Stimulated activated naive B cell treated with anti-CD40 and anti-IgM and Interleukin-4, amounts not matched to agents 10 μg/mL and 1 μg/mL and 100 μg/mL, for 72 hours (primary cell): ENCODE results near the gene AGAP1.

ENCODE experiments used
- ATAC-seq, 2 donors: fragments of 150-1000 bp; cut with Tn5 transposase; replicated peaks; 2 replicates each; pipeline ENCODE4 v1.10.0; 2021; ENCODE audit warnings: moderate library complexity in 1 of 2
- DNase-seq: peaks from one replicate; pipeline ENCODE4 v3.0.0; 2021
- H3K27ac Mint-ChIP-seq: one replicate; pipeline ENCODE4 v1.8.0; 2022; ENCODE audit warnings: mild to moderate bottlenecking, mixed read lengths
- H3K27me3 Mint-ChIP-seq, 2 donors: one replicate each; pipeline ENCODE4 v1.8.0; 2022; ENCODE audit warnings: mixed read lengths in 2 of 2
- H3K36me3 Mint-ChIP-seq, 2 donors: one replicate each; pipeline ENCODE4 v1.8.0; 2022; ENCODE audit warnings: mixed read lengths in 2 of 2, mild to moderate bottlenecking in 1 of 2
- H3K4me1 Mint-ChIP-seq, 2 donors: one replicate each; pipeline ENCODE4 v1.8.0; 2022; ENCODE audit warnings: mixed read lengths in 2 of 2, mild to moderate bottlenecking in 1 of 2
- H3K4me3 Mint-ChIP-seq, 2 donors: one replicate each; pipeline ENCODE4 v1.8.0; 2022; ENCODE audit warnings: mild to moderate bottlenecking in 2 of 2, mixed read lengths in 2 of 2, moderate library complexity in 1 of 2
- H3K9me3 Mint-ChIP-seq, 2 donors: one replicate each; pipeline ENCODE4 v1.8.0; 2022; ENCODE audit warnings: mixed read lengths in 2 of 2, mild to moderate bottlenecking in 1 of 2

Gene AGAP1

GRCh38 chr2:235716875-235717496, 223.1 kb downstream of the AGAP1 start:
- Mint-ChIP-seq H3K27ac (no peak overlapping the region), H3K4me1 (no peaks in the 10 kb centered on the region), H3K36me3 (no peaks in the 10 kb centered on the region), H3K4me3 (no peak overlapping the region), H3K27me3 (peaks cover 8 to 17% of the 10 kb centered on the region in 2 donors), H3K9me3 (no peaks in the 10 kb centered on the region)
- ATAC-seq (no peak), DNase-seq (no peak)

- Mint-ChIP-seq H3K27me3 (peaks cover 10 to 17% of the 10 kb centered on the region in 2 donors), H3K4me1 (no peaks in the 10 kb centered on the region), H3K9me3 (no peaks in the 10 kb centered on the region), H3K4me3 (no peak overlapping the region), H3K36me3 (no peaks in the 10 kb centered on the region), H3K27ac (no peak overlapping the region)
- ATAC-seq (no peak), DNase-seq (no peak)
Measured at GRCh38 chr2:235719146-235719942, 225.5 kb downstream of the AGAP1 start.

GRCh38 chr2:235721625-235722024, 227.8 kb downstream of the AGAP1 start:
- no peak for ATAC-seq
- Mint-ChIP-seq H3K27ac (no peak overlapping the region), H3K9me3 (no peaks in the 10 kb centered on the region), H3K4me1 (no peaks in the 10 kb centered on the region), H3K4me3 (no peak overlapping the region), H3K36me3 (no peaks in the 10 kb centered on the region), H3K27me3 (peaks cover 5 to 13% of the 10 kb centered on the region in 2 donors)
- no peak for DNase-seq

- no peak overlapping the region for H3K4me3 Mint-ChIP-seq
- no peak for ATAC-seq
- no peaks in the 10 kb centered on the region for H3K4me1 Mint-ChIP-seq
- no peaks in the 10 kb centered on the region for H3K36me3 Mint-ChIP-seq
- H3K9me3 Mint-ChIP-seq = no peaks in the 10 kb centered on the region
- no peak for DNase-seq
- peaks cover 5 to 13% of the 10 kb centered on the region in 2 donors for H3K27me3 Mint-ChIP-seq
- no peak overlapping the region for H3K27ac Mint-ChIP-seq
Measured at GRCh38 chr2:235722869-235723268, 229.0 kb downstream of the AGAP1 start.

- Mint-ChIP-seq H3K9me3 (no peaks in the 10 kb centered on the region), H3K27me3 (peaks cover 5 to 13% of the 10 kb centered on the region in 2 donors), H3K27ac (no peak overlapping the region), H3K36me3 (no peaks in the 10 kb centered on the region), H3K4me3 (no peak overlapping the region), H3K4me1 (no peaks in the 10 kb centered on the region)
- ATAC-seq (no peak), DNase-seq (no peak)
Measured at GRCh38 chr2:235723371-235723770, 229.5 kb downstream of the AGAP1 start.

GRCh38 chr2:235723811-235724465, 230.1 kb downstream of the AGAP1 start:
- ATAC-seq (no peak), DNase-seq (no peak)
- H3K9me3 Mint-ChIP-seq = no peaks in the 10 kb centered on the region
- no peaks in the 10 kb centered on the region for H3K4me1 Mint-ChIP-seq
- no peak overlapping the region for H3K27ac Mint-ChIP-seq
- no peak overlapping the region for H3K4me3 Mint-ChIP-seq
- peaks cover 9 to 13% of the 10 kb centered on the region in 2 donors for H3K27me3 Mint-ChIP-seq
- H3K36me3 Mint-ChIP-seq = no peaks in the 10 kb centered on the region

GRCh38 chr2:235725016-235725489, 231.2 kb downstream of the AGAP1 start:
- Mint-ChIP-seq H3K4me3 (no peak overlapping the region), H3K4me1 (no peaks in the 10 kb centered on the region), H3K36me3 (no peaks in the 10 kb centered on the region), H3K27me3 (peaks cover 9 to 13% of the 10 kb centered on the region in 2 donors), H3K9me3 (no peaks in the 10 kb centered on the region), H3K27ac (no peak overlapping the region)
- DNase-seq (no peak), ATAC-seq (no peak)

- no peaks in the 10 kb centered on the region for H3K9me3 Mint-ChIP-seq
- no peaks in the 10 kb centered on the region for H3K4me1 Mint-ChIP-seq
- no peak overlapping the region for H3K4me3 Mint-ChIP-seq
- no peaks in the 10 kb centered on the region for H3K36me3 Mint-ChIP-seq
- H3K27me3 Mint-ChIP-seq = peaks cover 9 to 13% of the 10 kb centered on the region in 2 donors
- no peak overlapping the region for H3K27ac Mint-ChIP-seq
- ATAC-seq (no peak), DNase-seq (no peak)
Measured at GRCh38 chr2:235725841-235726240, 232.0 kb downstream of the AGAP1 start.

GRCh38 chr2:235726554-235726953, 232.7 kb downstream of the AGAP1 start:
- ATAC-seq = no peak
- Mint-ChIP-seq H3K36me3 (no peaks in the 10 kb centered on the region), H3K27ac (no peak overlapping the region), H3K4me3 (no peak overlapping the region), H3K27me3 (peaks cover 8 to 9% of the 10 kb centered on the region in 2 donors), H3K9me3 (no peaks in the 10 kb centered on the region), H3K4me1 (no peaks in the 10 kb centered on the region)
- no peak for DNase-seq

- Mint-ChIP-seq H3K36me3 (no peaks in the 10 kb centered on the region), H3K4me1 (no peaks in the 10 kb centered on the region), H3K4me3 (no peak overlapping the region), H3K9me3 (no peaks in the 10 kb centered on the region), H3K27me3 (peaks cover 9% of the 10 kb centered on the region in 2 donors), H3K27ac (no peak overlapping the region)
- ATAC-seq (no peak), DNase-seq (no peak)
Measured at GRCh38 chr2:235727174-235727573, 233.3 kb downstream of the AGAP1 start.

GRCh38 chr2:235727891-235728799, 234.3 kb downstream of the AGAP1 start:
- Mint-ChIP-seq H3K9me3 (no peaks in the 10 kb centered on the region), H3K4me1 (no peaks in the 10 kb centered on the region), H3K27ac (no peak overlapping the region), H3K27me3 (peaks cover 15% of the 10 kb centered on the region in 2 donors), H3K36me3 (no peaks in the 10 kb centered on the region), H3K4me3 (no peak overlapping the region)
- DNase-seq = no peak
- ATAC-seq = no peak

- DNase-seq (no peak), ATAC-seq (no peak)
- Mint-ChIP-seq H3K27ac (no peak overlapping the region), H3K4me1 (no peaks in the 10 kb centered on the region), H3K4me3 (no peak overlapping the region), H3K36me3 (no peaks in the 10 kb centered on the region), H3K27me3 (peaks cover 15 to 16% of the 10 kb centered on the region in 2 donors), H3K9me3 (no peaks in the 10 kb centered on the region)
Measured at GRCh38 chr2:235728800-235729556, 235.1 kb downstream of the AGAP1 start.

GRCh38 chr2:235729557-235729947, 235.7 kb downstream of the AGAP1 start:
- no peak overlapping the region for H3K27ac Mint-ChIP-seq
- H3K27me3 Mint-ChIP-seq = peaks cover 12 to 15% of the 10 kb centered on the region in 2 donors
- H3K4me3 Mint-ChIP-seq = no peak overlapping the region
- no peaks in the 10 kb centered on the region for H3K9me3 Mint-ChIP-seq
- no peaks in the 10 kb centered on the region for H3K36me3 Mint-ChIP-seq
- no peak for DNase-seq
- H3K4me1 Mint-ChIP-seq = no peaks in the 10 kb centered on the region
- ATAC-seq = no peak
